ENCODE data around the gene AHDC1.
"Not testable (repeated sequence)": the region's sequence is repeated elsewhere in the genome, so short reads cannot be mapped to it uniquely, and the experiment has no call there.

Gene AHDC1

DNA sequence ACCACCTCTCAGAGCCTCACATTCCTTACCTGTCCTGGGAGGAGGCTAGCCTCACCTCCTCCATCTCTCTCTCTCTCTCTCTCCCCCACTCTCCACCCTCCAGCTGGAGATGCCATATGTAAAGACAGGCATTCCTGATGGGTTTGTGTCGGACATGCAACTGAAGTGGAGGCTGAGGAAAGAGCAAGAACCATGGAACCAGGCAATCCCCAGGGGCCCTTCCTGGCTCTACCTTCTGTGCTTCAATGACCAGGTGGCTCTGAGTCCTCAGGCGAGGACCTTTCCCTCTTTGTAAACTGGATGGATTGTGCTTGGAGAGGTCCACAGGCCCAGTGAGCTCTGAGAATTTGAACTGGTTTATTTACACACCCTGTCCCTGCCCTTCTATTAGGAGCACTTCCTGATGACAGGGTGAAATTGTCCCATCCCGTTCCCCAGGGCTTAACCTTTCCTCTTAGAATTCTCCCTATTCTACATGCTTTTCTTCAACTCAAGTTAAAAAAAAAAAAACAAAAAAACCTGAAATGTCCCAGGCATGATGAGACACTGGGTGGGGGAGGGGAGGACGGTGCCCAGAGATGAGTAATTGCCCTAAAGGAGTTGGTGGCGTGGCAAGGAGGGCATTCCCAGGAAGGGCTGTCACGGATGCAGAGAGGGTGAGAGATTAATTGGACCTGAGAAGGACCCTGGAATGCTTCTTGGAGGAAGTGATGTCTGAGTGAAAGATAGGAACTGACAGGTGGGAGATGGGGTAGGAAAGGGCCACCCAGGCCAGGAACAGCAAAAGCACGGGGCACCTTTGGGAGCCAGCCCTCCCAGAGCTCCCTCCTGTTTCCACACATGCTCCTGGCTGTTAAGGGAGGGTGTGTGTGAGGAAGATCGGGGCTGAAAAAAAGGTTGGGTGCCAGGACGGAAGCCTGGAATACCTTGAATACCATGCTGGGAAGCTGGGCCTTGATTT, 63.8 kb downstream of the AHDC1 start:
- TF ChIP-seq, protein P1, sequence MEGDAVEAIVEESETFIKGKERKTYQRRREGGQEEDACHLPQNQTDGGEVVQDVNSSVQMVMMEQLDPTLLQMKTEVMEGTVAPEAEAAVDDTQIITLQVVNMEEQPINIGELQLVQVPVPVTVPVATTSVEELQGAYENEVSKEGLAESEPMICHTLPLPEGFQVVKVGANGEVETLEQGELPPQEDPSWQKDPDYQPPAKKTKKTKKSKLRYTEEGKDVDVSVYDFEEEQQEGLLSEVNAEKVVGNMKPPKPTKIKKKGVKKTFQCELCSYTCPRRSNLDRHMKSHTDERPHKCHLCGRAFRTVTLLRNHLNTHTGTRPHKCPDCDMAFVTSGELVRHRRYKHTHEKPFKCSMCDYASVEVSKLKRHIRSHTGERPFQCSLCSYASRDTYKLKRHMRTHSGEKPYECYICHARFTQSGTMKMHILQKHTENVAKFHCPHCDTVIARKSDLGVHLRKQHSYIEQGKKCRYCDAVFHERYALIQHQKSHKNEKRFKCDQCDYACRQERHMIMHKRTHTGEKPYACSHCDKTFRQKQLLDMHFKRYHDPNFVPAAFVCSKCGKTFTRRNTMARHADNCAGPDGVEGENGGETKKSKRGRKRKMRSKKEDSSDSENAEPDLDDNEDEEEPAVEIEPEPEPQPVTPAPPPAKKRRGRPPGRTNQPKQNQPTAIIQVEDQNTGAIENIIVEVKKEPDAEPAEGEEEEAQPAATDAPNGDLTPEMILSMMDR (IDR thresholded peaks at IDR 0.05; ENCODE audit: unreplicated experiment in 3 of 3) = no peak
- Mint-ChIP-seq H3K4me1 (peaks cover 60% of the 10 kb centered on the region), H3K27ac (peak overlapping the region; percentile 61 to 71 (median 66)), H3K9me3 (no peaks in the 10 kb centered on the region), H3K36me3 (ENCODE audit: low read depth) (peaks cover 42% of the 10 kb centered on the region), H3K4me3 (no peak overlapping the region), H3K27me3 (ENCODE audit: low read depth) (no peaks in the 10 kb centered on the region)

DNA sequence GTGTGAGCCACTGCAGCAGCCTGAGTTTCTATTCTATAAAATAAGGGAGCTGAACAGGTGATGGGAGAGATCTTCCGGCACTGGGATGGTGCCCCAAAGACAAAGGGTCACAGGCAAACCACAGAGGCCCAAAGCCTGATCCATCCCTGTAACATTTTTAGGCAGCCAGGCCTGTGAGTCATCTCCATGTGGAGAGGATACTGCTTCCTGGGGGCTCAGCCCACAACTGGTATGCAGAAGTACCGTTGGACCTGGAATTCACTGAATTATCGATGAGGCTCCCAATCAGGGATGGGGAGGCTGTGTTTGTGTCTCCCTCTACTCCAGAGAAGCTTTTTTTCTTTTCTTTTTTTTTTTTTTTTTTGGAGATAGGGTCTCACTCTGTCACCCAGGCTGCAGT, 65.2 kb downstream of the AHDC1 start:
- no peak overlapping the region for H3K4me3 Mint-ChIP-seq
- H3K27ac Mint-ChIP-seq = peak overlapping the region in 1 of 3 experiments; percentile 31
- H3K27me3 Mint-ChIP-seq (ENCODE audit: low read depth) = no peaks in the 10 kb centered on the region
- peaks cover 53% of the 10 kb centered on the region for H3K4me1 Mint-ChIP-seq
- TF ChIP-seq, protein P1 (IDR thresholded peaks at IDR 0.05; ENCODE audit: unreplicated experiment in 3 of 3) = no peak
- H3K9me3 Mint-ChIP-seq = no peaks in the 10 kb centered on the region
- peaks cover 39% of the 10 kb centered on the region for H3K36me3 Mint-ChIP-seq (ENCODE audit: low read depth)

DNA sequence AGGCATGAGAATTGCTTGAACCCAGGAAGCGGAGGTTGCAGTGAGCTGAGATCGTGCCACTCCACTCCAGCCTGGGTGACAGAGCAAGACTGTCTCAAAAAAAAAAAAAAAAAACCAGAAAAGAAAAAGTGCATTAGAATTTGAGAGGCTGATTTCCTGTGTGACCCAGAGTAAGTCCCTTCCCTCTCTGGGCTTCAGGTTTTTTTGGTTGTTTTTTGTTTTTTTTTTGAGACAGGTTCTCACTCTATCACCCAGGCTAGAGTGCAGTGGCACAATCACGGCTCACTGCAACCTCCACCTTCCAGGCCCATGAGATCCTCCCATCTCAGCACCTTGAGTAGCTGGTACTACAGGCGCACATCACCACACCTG, 65.7 kb downstream of the AHDC1 start:
- peak overlapping the region in 1 of 3 experiments; percentile 31 for H3K27ac Mint-ChIP-seq
- H3K27me3 Mint-ChIP-seq (ENCODE audit: low read depth); H3K4me3 Mint-ChIP-seq; H3K9me3 Mint-ChIP-seq: not testable (repeated sequence)
- H3K4me1 Mint-ChIP-seq = peaks cover 54% of the 10 kb centered on the region
- H3K36me3 Mint-ChIP-seq (ENCODE audit: low read depth) = peaks cover 41% of the 10 kb centered on the region

DNA sequence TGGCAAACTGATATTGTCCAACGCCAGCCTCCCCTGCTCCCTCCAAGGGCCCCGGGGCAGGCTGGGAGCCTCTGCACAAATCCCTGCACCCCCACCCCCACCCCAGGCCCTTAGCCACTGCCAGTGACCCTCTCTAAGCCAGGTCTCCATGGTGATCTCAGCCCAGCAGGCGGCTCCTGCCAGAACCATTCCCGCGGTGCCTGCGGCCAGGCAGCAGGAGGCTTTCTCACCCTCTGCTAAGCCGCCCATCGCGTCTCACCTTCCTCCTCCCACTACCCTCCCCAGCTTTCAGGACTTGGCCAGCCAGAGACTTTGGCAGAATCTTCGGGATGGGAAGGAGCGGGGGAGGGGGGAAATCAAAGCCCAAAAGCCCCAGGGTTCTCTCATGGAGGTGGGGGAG, 67.2 kb downstream of the AHDC1 start:
- H3K27me3 Mint-ChIP-seq (ENCODE audit: low read depth) = no peaks in the 10 kb centered on the region

DNA sequence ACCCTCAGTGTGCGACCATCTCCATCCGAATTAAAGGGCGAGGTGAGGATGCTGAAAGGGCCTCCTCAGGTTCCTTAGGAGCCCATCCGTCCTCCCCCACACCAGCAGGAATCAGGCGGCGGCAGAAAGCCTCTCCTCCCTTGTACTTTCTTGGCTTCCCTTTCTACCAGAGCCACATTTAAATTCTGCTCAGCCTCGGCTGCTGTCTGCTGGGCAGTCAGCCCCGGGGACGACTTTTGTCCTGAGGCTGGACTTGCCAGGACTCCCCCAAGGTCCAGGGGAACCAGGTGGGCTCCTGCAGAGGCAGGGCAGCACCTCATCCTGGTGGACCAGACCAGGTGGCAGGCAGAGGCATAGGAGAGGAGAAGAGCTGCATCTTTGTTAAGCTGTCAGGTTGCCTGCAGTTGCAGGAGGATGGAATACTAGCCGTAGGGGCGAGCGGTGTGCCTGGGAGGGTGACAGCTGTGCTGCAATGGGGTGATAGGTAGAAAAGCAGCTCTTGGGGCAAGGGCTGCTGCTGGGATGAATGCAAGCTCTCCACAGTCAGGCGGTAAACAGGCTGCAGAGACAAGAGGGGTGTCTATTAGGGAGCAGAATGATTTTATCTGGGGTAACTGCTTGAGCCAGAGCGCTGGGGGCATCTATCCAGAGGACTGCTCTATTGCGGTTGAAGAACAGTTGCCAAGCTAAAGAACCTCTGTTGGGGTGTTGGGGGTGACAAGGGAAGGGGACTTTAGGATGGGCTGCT, 67.8 kb downstream of the AHDC1 start:
- Mint-ChIP-seq H3K27ac (peak overlapping the region; percentile 91 to 98 (median 92)), H3K9me3 (no peaks in the 10 kb centered on the region), H3K4me3 (peak overlapping the region; percentile 15 to 66 (median 38)), H3K4me1 (peaks cover 49% of the 10 kb centered on the region), H3K27me3 (ENCODE audit: low read depth) (no peaks in the 10 kb centered on the region), H3K36me3 (ENCODE audit: low read depth) (peaks cover 51% of the 10 kb centered on the region)
- TF ChIP-seq, protein P1 (IDR thresholded peaks at IDR 0.05; ENCODE audit: unreplicated experiment in 3 of 3) = no peak

More for the DNA sequence above, 67.2 kb downstream of the AHDC1 start:
- peaks cover 50% of the 10 kb centered on the region for H3K36me3 Mint-ChIP-seq (ENCODE audit: low read depth)
- peaks cover 49% of the 10 kb centered on the region for H3K4me1 Mint-ChIP-seq
- TF ChIP-seq, protein P1 (IDR thresholded peaks at IDR 0.05; ENCODE audit: unreplicated experiment in 3 of 3) = no peak
- peak overlapping the region in 2 of 3 experiments; percentile 38 to 66 for H3K4me3 Mint-ChIP-seq
- no peaks in the 10 kb centered on the region for H3K9me3 Mint-ChIP-seq
- peak overlapping the region; percentile 91 to 98 (median 92) for H3K27ac Mint-ChIP-seq

DNA sequence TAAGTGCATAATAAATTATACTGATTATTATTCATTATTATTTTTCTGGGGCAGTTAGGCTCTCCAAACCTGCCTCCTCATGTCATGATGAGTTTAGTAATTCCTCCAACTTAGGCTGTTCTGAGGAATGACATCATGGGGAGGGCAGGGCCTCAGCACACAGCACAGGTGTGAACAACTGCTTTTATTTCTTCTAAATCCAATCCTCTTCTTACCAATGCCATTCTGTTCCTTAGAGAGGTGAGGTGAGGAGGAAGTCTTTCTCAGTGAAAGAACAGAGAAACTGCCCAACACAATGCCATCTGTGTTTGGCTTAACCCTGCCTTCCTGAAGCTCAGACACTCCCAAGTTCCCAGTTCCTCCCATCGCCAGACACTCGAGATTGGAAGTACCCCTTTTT, 68.6 kb downstream of the AHDC1 start:
- Mint-ChIP-seq H3K27me3 (ENCODE audit: low read depth) (no peaks in the 10 kb centered on the region), H3K27ac (peak overlapping the region; percentile 91 to 98 (median 92)), H3K4me1 (peaks cover 44% of the 10 kb centered on the region), H3K36me3 (ENCODE audit: low read depth) (peaks cover 46% of the 10 kb centered on the region), H3K4me3 (no peak overlapping the region), H3K9me3 (no peaks in the 10 kb centered on the region)
- TF ChIP-seq, protein P1 (IDR thresholded peaks at IDR 0.05; ENCODE audit: unreplicated experiment in 3 of 3) = no peak
